ENCODE data around the gene ALS2CL. TPM values are rescaled to one million over a fixed set of nuclear protein-coding genes. Genes with fewer than 3 reads are reported as not detected.

Gene ALS2CL
- polyA plus RNA-seq, 2 of the 4 experiments (the other 2 are of a cell fraction) = 2.3 to 4.0 TPM

- TF ChIP-seq, protein P1, sequence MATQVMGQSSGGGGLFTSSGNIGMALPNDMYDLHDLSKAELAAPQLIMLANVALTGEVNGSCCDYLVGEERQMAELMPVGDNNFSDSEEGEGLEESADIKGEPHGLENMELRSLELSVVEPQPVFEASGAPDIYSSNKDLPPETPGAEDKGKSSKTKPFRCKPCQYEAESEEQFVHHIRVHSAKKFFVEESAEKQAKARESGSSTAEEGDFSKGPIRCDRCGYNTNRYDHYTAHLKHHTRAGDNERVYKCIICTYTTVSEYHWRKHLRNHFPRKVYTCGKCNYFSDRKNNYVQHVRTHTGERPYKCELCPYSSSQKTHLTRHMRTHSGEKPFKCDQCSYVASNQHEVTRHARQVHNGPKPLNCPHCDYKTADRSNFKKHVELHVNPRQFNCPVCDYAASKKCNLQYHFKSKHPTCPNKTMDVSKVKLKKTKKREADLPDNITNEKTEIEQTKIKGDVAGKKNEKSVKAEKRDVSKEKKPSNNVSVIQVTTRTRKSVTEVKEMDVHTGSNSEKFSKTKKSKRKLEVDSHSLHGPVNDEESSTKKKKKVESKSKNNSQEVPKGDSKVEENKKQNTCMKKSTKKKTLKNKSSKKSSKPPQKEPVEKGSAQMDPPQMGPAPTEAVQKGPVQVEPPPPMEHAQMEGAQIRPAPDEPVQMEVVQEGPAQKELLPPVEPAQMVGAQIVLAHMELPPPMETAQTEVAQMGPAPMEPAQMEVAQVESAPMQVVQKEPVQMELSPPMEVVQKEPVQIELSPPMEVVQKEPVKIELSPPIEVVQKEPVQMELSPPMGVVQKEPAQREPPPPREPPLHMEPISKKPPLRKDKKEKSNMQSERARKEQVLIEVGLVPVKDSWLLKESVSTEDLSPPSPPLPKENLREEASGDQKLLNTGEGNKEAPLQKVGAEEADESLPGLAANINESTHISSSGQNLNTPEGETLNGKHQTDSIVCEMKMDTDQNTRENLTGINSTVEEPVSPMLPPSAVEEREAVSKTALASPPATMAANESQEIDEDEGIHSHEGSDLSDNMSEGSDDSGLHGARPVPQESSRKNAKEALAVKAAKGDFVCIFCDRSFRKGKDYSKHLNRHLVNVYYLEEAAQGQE (IDR thresholded peaks at IDR 0.05) = no peak
- no peak for TF ChIP-seq BCL3 (IDR thresholded peaks at IDR 0.05)
- no peak for TF ChIP-seq MAZ (IDR thresholded peaks at IDR 0.05; ENCODE audit: borderline replicate concordance, low read depth, low read length)
- TF ChIP-seq HOXB13 (CRISPR knock-in tag; IDR thresholded peaks at IDR 0.05; ENCODE audit: low read depth) = no peak
- no peak for TF ChIP-seq TFCP2L1 (CRISPR knock-in tag; IDR thresholded peaks at IDR 0.05)
- no peak for TF ChIP-seq PBX3 (IDR thresholded peaks at IDR 0.05)
- TF ChIP-seq CEBPB (IDR thresholded peaks at IDR 0.05) = no peak
Observed at GRCh38 chr3:46624533-46624932, 68.9 kb downstream of the ALS2CL start (continued).

GRCh38 chr3:46619845-46620778, 73.4 kb downstream of the ALS2CL start:
- ATAC-seq = no peak
- ChIA-PET CTCF (interaction anchor here (1.1 to 3.2 kb wide), 2 partner anchors 9 to 10 kb away, joined by 3 to 14 read pairs; no protein-coding TSS in a partner anchor), POLR2A (no interaction called here)
- H3K9me3 ChIP-seq = no peaks in the 10 kb centered on the region
- WGBS (ENCODE audit: missing lambda C conversion rate) = 19% methylated on average over 8 of the region's 8 CpGs
- H3K4me1 ChIP-seq = no peaks in the 10 kb centered on the region
- TF ChIP-seq PBX3 (IDR thresholded peaks at IDR 0.05) (no peak), NFE2L2 (conservative IDR thresholded peaks at IDR 0.05; ENCODE audit: low read length) (no peak), RARB (CRISPR knock-in tag; IDR thresholded peaks at IDR 0.05) (no peak), MAZ (IDR thresholded peaks at IDR 0.05; ENCODE audit: borderline replicate concordance, low read depth, low read length) (no peak), HOXB13 (CRISPR knock-in tag; IDR thresholded peaks at IDR 0.05; ENCODE audit: low read depth) (no peak), ESRRA (IDR thresholded peaks at IDR 0.05; ENCODE audit: borderline replicate concordance, low read length) (no peak), NR3C1 (IDR thresholded peaks at IDR 0.05) (no peak), BHLHE40 (IDR thresholded peaks at IDR 0.05; ENCODE audit: low read depth, low read length) (no peak), HOXA7 (CRISPR knock-in tag; IDR thresholded peaks at IDR 0.05) (no peak), FOSB (CRISPR knock-in tag; IDR thresholded peaks at IDR 0.05) (no peak), CTCF (IDR thresholded peaks at IDR 0.05) (no peak)
- H3K4me3 ChIP-seq = no peak overlapping the region
- FAIRE-seq = no peak
- no peak for DNase-seq (ENCODE audit: low read depth in 1 of 2, low spot score in 1 of 2)
- no peak overlapping the region for H3K27ac ChIP-seq
- H3K4me2 ChIP-seq = no peak overlapping the region

Small RNA genes lying within 50 kb of the gene (small RNA-seq; reads per million reads assigned to genes)
- 0 reads per million in 6 experiments for gene RF00591

Other genes starting within 250 kb of the ALS2CL start
- gene LTF, start 228.8 kb downstream of the ALS2CL start, polyA plus RNA-seq (2011; rRNA removed) = not detected in 2 replicates
- not detected in 3 replicates for gene LTF, start 228.8 kb downstream of the ALS2CL start, polyA plus RNA-seq (2017; fragmentation: RNase III; extraction: RNeasy Plus Mini Kit Qiagen cat#74134 plus additional on column Dnase treatment)
- not detected in 2 replicates for gene RTP3, start 195.7 kb downstream of the ALS2CL start, polyA plus RNA-seq (2011; rRNA removed)
- not detected in 3 replicates for gene RTP3, start 195.7 kb downstream of the ALS2CL start, polyA plus RNA-seq (2017; fragmentation: RNase III; extraction: RNeasy Plus Mini Kit Qiagen cat#74134 plus additional on column Dnase treatment)
- 0.03 TPM in 1 of 2 replicates, not detected in the other for gene LRRC2, start 127.4 kb downstream of the ALS2CL start, polyA plus RNA-seq (2011; rRNA removed)
- not detected in 3 replicates for gene LRRC2, start 127.4 kb downstream of the ALS2CL start, polyA plus RNA-seq (2017; fragmentation: RNase III; extraction: RNeasy Plus Mini Kit Qiagen cat#74134 plus additional on column Dnase treatment)
- not detected in 2 replicates for gene FAM240A, start 81.2 kb downstream of the ALS2CL start, polyA plus RNA-seq (2011; rRNA removed)
- not detected in 3 replicates for gene FAM240A, start 81.2 kb downstream of the ALS2CL start, polyA plus RNA-seq (2017; fragmentation: RNase III; extraction: RNeasy Plus Mini Kit Qiagen cat#74134 plus additional on column Dnase treatment)
- 0.12 and 0.21 TPM in 2 replicates for gene TMIE, start 7.7 kb upstream of the ALS2CL start, polyA plus RNA-seq (2011; rRNA removed)
- 0.09 TPM in 1 of 3 replicates, not detected in the others for gene TMIE, start 7.7 kb upstream of the ALS2CL start, polyA plus RNA-seq (2017; fragmentation: RNase III; extraction: RNeasy Plus Mini Kit Qiagen cat#74134 plus additional on column Dnase treatment)
- not detected in 2 replicates for gene PRSS50, start 24.2 kb upstream of the ALS2CL start, polyA plus RNA-seq (2011; rRNA removed)
- gene PRSS50, start 24.2 kb upstream of the ALS2CL start, polyA plus RNA-seq (2017; fragmentation: RNase III; extraction: RNeasy Plus Mini Kit Qiagen cat#74134 plus additional on column Dnase treatment) = not detected in 3 replicates
- not detected in 2 replicates for gene MYL3, start 169.8 kb upstream of the ALS2CL start, polyA plus RNA-seq (2011; rRNA removed)
- 0.25 TPM in 1 of 3 replicates, not detected in the others for gene MYL3, start 169.8 kb upstream of the ALS2CL start, polyA plus RNA-seq (2017; fragmentation: RNase III; extraction: RNeasy Plus Mini Kit Qiagen cat#74134 plus additional on column Dnase treatment)
- gene PTH1R, start 184.0 kb upstream of the ALS2CL start, polyA plus RNA-seq (2011; rRNA removed) = 0.20 and 0.45 TPM in 2 replicates
- gene PTH1R, start 184.0 kb upstream of the ALS2CL start, polyA plus RNA-seq (2017; fragmentation: RNase III; extraction: RNeasy Plus Mini Kit Qiagen cat#74134 plus additional on column Dnase treatment) = 0.53 to 0.76 TPM (median 0.54 TPM) in 3 replicates